HG03097 (cell line): ENCODE measurements around the gene FRMD3.

Source experiments
- ATAC-seq: cut with Tn5 transposase; IDR thresholded peaks from one replicate; pipeline ENCODE4 v1.9.1; 2021; ENCODE audit not compliant: unreplicated experiment, low FRiP score

FRMD3 gene

DNA sequence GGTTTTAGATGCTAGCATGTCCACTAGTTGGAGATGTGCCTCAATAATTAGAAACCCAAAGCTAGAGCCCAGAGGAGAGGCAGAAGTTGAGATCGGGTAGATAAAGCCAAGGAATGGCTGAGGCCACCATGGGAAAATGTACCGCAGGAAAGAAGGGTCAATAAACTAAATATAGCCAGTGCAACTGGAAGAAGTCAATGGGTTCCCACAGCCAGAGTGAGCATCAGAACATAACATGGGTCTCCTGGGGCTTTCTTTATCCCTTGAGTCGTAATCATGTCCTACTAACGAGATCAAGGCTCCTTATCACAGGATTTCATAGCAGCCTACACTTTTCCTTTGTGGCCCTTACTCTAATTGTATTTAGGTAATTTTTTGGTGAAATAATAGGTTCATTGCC is 61.7 kb downstream of the FRMD3 start:
- no peak for ATAC-seq

DNA sequence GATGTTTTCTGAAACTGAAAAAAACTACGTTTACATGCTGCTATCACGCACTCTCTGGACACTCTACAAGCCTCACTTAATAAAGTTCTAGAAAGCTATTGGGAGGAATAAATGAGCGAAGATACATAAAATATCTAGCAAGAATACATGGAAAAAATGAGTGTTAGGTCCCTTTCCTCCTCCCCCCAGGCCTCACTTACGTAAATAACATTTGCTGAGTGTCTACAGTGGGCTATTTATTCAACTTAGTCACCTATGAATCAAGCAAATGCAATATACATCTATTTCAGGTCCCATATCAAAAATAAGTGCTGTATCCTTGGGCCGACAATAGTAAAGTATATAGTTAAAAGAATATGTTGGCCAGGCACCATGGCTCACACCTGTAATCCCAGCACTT is 62.5 kb downstream of the FRMD3 start:
- ATAC-seq = no peak

DNA sequence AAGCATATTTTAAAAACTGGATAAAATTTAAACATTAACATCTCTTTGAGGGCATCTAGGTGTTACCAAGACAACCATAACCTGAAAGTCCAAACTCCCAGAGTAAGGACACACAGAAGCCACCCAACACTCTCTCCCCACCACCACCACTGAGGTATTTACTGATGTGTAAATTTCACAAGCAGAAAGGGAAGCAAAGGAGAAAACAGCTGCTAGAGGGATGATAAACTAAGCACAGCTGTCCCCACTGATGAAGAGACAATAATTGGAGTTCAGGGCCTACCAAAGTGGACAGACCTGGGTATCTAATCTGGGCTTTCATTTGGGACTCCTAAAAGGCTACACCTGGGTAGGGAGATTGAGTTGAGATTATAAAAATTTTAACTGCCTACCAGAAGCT is 63.6 kb downstream of the FRMD3 start:
- no peak for ATAC-seq

DNA sequence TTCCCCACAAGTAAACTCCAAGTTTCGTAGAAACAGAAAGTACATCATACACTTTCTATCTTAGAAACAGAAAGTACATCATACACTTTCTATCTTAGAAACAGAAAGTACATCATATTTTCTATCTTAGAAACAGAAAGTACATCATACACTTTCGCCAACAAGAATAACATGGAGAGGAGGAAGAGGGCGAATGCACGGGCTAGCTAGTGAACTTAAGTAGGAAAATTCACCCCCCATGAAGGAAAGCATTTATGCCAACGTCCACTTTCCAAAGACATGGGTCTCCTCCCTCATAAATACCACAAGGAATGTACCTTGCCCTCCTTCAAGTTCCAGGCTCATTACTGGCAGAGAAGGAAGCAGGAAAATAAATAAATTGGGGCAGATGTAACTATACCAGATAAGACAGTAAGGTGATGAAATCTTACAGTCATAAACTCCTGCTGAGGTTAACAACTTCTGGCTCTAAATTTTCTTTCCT is 64.7 kb downstream of the FRMD3 start:
- peak; percentile 93 for ATAC-seq

- no peak for ATAC-seq
Measured at GRCh38 chr9:83472764-83473163, 65.4 kb downstream of the FRMD3 start.

DNA sequence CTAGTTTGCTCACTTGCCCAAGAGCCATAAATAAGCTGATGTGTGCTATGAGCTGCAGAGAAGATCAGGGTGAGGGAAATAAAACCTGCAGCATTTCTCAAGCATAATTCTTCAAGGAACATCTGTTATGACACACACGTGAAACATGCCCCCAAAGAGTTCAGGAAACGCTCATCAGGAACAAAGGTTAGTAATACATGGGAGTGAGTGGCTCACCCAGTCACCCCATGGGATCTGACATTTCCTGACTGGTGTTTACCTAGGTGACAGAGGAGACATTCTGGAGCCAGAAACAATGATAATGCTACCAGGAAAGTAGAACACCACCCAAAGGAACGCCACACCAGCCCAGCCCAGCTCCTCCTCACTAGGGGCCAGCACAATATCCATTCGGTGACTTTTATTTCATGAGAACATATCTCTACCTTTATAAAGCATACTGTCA is 66.0 kb downstream of the FRMD3 start:
- no peak for ATAC-seq

DNA sequence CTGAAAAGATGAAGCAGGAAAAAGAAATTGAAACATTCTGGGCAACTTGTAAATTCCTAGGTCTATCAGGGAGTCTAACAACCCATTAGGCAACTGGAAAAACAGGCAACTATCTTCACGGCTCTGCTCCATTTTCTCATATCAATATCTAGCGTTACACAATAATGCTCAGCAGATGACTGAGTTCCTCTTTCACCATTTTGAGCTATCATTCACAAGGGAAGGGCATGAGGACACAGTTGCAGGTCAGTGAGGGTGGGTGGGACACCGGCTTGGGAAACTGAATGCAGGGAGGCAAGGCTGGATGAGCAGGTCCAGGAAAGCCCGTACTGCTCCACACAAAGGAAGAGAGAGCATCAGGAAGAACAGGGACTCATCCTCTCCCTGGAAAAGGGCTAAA is 67.0 kb downstream of the FRMD3 start:
- ATAC-seq = no peak

DNA sequence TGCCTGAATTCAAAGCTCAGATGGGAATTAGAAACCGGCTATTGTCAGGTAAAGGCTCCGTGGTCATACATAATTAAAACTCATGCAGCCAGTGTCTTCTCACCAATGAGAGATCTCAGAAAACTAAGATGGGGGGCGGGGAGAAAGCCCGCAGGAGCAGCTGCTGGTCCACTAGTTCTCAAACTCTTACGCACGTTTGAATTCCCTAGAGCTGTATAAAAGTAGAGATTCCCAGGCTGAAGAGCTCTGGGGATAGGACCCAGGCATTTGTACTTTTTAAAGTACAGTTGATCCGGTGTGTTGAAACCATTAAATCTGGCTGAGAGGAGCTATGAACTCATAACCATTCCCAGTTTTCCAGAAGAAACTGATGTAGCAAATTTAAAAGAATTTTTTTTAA is 68.5 kb downstream of the FRMD3 start:
- ATAC-seq = no peak

DNA sequence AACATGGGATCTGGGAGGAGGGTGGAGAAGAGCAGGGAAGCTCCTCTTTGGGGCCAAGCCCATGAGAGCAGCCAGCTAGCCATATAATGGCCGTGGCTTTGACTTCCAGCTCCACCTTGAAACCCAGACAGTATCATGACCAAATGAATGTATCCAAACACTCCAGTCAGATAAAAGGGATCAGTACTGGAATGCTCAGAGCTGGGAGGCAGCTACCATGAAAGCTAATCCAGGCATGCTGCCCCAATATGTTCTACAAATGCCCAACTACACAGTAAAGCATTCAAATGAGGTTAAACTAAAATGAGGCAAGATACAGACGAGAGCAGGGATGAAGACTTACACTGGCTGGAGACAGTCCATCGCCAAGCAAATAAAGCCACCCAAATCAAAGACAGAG is 69.4 kb downstream of the FRMD3 start:
- ATAC-seq = no peak

GRCh38 chr9:83466877-83467276 is 71.3 kb downstream of the FRMD3 start:
- ATAC-seq = no peak

GRCh38 chr9:83466351-83466750 is 71.8 kb downstream of the FRMD3 start:
- ATAC-seq = no peak

DNA sequence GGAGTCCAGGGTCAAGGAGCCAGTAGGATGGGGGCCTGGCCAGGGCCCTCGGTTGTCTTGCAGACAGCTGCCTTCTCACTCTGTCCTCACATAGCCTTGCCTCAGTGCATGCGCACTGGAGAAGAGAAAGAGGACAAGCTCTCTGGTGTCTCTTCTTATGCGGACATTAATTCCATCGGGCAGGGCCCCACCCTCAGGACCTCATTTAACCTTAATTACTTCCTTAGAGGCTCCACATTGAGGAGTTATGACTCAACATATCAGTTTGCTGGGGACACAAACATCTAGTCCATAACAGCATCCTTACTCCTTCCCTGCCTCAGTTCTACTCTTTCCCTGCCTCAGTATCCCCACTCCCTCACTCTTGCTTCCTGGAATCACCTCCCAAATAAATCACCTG is 78.4 kb downstream of the FRMD3 start:
- ATAC-seq = no peak

- no peak for ATAC-seq
Measured at GRCh38 chr9:83458530-83458929, 79.7 kb downstream of the FRMD3 start.

DNA sequence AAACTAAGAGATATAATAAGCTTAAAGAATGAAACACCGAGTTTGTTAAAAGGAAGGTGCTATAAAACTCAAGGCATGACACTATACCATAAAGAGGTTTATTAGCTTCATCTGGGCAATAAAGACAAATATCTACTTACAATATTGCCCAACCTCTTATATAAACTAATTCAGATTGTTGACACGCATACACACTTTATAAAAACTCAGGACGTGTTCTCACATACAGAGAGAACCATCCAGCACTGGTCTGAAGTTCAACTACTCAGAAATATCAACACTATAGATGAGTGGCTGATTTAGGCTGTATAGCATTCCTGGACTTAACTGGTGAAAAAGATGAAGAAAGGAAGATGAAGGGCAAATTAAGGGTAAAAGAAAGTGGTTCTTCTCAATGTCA is 81.2 kb downstream of the FRMD3 start:
- ATAC-seq = no peak

GRCh38 chr9:83456226-83456625 is 82.0 kb downstream of the FRMD3 start:
- no peak for ATAC-seq

DNA sequence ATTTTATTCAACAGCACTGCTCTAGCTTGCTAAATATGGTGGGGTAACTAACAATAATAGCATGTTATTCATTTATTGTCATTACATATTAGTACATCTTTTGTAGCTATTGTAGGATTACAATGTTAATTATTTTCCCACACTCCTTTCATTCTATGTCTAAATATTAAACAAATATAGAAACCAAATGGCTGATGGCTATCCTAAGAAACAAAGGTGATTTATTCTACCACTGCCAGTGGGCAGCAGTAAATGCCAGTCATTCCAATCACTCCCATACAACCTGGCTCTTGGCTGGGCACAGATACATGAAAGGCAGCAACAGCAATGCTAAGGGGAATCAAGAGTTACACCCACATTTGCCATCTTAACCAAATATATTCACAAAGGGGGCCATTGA is 84.1 kb downstream of the FRMD3 start:
- ATAC-seq = no peak

- no peak for ATAC-seq
Measured at GRCh38 chr9:83451308-83451707, 86.9 kb downstream of the FRMD3 start.

DNA sequence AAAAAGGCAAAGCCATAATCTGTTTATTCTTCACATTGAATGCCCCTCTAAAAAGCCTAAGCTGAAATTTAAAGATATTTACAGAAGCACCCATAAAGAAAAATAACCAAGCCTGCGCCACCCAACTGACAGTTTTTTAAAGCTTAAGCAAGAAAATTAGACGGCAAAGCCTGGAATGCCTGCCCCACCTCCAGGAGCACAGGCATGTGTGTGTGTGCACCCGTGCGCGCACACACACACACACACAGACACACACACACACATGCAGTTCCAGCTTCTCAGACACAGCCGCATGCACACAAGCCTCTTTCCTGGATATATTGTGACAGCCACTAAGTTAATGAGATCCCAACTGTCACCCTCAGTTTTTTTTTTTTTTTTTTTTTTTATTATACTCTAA is 88.2 kb downstream of the FRMD3 start:
- no peak for ATAC-seq

- no peak for ATAC-seq
Measured at GRCh38 chr9:83449166-83449565, 89.0 kb downstream of the FRMD3 start.

DNA sequence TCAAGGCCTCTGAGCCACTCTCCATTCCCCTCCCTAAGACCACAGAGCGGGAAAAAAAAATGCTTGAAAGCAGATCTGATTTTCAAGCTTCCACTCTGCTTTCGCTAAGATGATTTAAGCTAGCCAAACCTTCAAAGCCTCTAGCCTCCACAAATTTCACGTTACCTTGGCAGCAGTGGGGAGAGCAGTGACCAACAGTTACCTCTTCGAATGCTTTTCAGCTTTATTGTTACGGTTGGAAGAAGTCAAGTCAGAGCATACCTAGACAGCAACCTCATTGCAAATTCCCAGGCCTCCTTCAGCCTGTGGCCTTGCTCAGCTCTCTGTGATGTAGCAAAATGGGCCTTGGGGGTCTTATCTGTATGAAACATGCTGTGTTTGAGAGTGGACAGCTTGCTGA is 89.6 kb downstream of the FRMD3 start:
- no peak for ATAC-seq

DNA sequence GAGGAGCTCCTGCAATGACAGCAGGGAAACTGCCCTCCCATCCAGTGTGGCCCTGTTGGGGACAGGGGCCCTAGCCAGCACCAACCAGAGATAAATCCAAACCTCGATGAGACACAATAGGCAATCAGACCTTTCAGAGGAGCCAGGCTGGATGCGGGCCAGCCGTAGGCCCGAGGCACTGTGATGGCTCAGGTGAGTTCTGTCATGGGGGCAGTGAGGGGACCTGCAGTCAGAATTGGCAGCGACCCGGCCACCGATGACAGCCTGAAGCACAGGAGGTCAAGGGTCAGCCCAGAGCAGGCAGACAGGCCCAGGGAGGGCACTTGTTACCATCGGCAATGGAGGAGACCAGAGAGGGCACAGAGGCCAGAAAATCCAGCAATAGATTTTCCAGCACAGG is 90.8 kb downstream of the FRMD3 start:
- no peak for ATAC-seq

DNA sequence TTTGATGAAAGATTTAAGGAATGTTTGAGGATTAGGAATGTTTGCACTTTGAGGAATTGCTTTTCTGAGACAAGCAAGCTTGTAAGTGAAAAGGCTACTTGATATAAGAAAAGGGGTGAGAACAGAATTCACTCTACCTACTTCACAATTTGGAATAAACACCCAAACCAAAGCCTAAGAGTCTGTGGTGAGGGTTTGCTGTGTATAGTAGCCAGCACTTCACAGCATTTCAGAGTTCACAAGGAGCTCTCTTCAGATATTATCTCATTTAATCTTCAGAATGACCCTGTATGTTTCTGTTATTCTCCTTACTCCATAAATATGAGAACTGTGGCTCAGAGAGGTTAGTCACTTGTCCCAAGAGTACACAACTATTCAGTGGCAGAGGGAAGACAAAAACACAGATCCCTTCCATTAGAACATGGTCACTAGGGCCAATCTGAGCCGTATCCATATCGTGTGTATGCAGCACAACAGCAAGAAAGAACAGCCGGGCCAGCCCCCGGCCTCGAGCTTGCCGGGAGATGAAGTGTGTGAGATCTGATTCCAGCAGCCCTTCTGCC is 92.4 kb downstream of the FRMD3 start:
- ATAC-seq = no peak

DNA sequence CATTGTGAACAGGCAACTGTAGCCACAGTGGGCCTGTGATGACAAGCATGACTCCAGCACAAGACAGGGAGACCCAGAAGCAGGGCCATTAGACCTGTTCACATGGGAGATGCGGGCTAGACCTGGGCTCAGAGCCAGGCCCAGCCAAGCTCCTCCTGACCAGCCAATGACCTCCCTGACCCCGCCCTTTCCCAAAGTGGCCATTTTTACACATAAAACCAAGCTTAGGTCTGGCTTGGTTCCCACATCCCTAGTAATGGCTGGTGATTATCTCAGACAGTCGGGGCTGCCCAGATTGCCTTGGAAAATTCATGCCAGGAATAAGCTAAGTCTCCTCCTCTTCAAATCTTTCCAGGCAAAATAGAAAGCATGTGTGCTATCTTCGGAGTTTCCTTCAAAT is 94.1 kb downstream of the FRMD3 start:
- no peak for ATAC-seq
